ENCODE data around the gene RAB8A.

The RAB8A gene

DNA sequence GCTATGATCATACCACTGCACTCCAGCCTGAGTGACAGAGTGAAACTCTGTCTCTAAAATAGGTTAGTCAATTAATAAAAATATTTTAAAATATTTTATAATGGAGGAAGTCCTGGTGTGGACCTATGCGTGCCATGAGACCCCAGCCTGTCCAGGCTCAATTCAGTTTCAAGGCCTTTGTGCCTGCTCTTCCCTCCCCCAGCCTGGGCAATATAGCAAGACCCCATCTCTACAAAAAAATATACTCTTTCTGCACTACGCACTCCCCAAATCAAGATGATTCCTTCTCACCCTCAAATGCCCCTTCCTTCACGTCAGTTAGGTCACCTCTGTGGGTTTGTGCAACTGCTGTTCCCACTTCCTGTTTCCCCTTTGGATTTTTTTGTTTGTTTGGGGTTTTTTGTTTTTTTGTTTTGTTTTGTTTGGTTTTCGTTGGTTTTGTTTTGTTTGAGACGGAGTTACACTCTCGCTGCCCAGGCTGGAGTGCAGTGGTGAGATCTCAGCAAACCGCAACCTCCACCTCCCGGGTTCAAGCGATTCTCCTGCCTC lies 30.4 kb downstream of the RAB8A start:
- Histone ChIP-seq H3K27me3 (peaks cover 0 to 15% of the 10 kb centered on the region in 2 donors), H3K9me3 (no peaks in the 10 kb centered on the region), H3K4me1 (no peaks in the 10 kb centered on the region), H3K27ac (no peak overlapping the region), H3K4me3 (no peak overlapping the region), H3K36me3 (no peaks in the 10 kb centered on the region)
- DNase-seq: no peak
- intact Hi-C loops (cut with DNase I; ENCODE audit: low total_unique reads): no loop called here
- TF ChIP-seq, protein P1, sequence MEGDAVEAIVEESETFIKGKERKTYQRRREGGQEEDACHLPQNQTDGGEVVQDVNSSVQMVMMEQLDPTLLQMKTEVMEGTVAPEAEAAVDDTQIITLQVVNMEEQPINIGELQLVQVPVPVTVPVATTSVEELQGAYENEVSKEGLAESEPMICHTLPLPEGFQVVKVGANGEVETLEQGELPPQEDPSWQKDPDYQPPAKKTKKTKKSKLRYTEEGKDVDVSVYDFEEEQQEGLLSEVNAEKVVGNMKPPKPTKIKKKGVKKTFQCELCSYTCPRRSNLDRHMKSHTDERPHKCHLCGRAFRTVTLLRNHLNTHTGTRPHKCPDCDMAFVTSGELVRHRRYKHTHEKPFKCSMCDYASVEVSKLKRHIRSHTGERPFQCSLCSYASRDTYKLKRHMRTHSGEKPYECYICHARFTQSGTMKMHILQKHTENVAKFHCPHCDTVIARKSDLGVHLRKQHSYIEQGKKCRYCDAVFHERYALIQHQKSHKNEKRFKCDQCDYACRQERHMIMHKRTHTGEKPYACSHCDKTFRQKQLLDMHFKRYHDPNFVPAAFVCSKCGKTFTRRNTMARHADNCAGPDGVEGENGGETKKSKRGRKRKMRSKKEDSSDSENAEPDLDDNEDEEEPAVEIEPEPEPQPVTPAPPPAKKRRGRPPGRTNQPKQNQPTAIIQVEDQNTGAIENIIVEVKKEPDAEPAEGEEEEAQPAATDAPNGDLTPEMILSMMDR (IDR thresholded peaks at IDR 0.05): no peak

DNA sequence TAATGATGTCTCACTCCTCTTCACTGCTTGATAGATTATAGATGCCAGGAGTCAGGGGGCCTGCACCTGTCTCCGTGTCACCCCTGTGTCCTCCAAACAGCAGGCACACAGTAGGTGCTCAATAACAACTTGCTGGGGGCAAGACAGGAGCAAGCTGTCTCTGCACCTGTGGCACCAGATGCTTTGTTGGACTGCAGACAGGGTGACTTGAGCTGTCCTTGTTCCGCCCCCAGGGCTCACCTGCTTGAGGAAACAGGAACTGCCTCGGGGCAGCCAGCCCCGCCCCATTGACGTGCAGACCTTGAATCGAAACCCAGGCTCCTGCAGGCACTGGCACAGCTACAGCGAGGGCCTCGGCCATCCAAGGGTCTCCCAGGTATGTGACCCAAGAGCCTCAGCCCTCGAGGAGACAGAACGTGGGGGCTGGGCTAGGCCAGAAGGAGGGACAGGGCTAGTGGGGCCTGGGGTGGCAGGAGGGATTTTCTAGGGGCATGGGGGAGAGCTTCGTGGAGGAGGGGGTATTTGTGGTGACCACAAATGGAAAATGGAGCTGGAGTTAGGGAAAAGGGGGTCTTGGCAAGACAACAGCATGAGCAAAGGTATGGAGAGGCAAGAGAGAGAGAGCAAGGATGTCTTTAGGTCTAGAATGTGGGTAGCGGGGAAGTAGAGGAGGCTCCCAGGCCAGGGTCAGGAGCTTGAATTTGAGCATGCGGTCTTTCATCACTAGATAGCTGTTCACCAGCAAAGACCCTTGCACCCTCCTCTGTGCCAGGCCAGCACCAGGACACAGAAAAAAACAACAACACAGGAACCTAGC lies 31.9 kb downstream of the RAB8A start, which contains the start of gene HSH2D:
Gene HSH2D, plus strand, starts transcription at position 287 of the 817 bp plus-strand sequence. CDS start 5,066 bp downstream, outside the sequence.
- H3K9me3 ChIP-seq: no peaks in the 10 kb centered on the region
- H3K4me3 ChIP-seq: no peak within 1 kb of the TSS
- no peaks in the 10 kb centered on the region for H3K4me1 ChIP-seq
- H3K27me3 ChIP-seq: peaks cover 0 to 15% of the 10 kb centered on the region in 2 donors
- no peaks in the 10 kb centered on the region for H3K36me3 ChIP-seq
- no peak for DNase-seq
- TF ChIP-seq, protein P1 (IDR thresholded peaks at IDR 0.05): no peak
- H3K27ac ChIP-seq: no peak within 1 kb of the TSS
- intact Hi-C loops (cut with DNase I; ENCODE audit: low total_unique reads): no loop called here

DNA sequence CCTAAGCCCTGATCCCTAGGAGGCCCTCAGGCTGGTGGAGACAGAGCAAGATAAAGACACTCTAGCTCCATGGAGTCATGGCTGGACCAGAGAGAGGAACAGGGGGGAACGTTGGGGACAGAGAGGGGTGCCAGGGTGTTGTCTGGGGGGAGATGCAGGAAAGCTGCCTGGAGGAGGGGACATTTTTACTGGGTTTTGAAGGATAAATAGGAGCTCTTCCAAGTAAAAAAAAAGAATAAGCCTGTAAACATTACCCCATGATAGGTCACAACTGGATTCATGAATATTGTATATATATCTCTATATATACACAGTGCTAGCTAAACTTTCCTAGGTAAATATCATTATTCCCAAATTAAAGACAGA lies 32.5 kb downstream of the RAB8A start:
- no peak overlapping the region for H3K27ac ChIP-seq
- TF ChIP-seq, protein P1 (IDR thresholded peaks at IDR 0.05): no peak
- no peaks in the 10 kb centered on the region for H3K9me3 ChIP-seq
- DNase-seq: no peak
- no peaks in the 10 kb centered on the region for H3K4me1 ChIP-seq
- H3K27me3 ChIP-seq: peaks cover 0 to 15% of the 10 kb centered on the region in 2 donors
- H3K4me3 ChIP-seq: no peak overlapping the region
- no peaks in the 10 kb centered on the region for H3K36me3 ChIP-seq
- intact Hi-C loops (cut with DNase I; ENCODE audit: low total_unique reads): no loop called here

DNA sequence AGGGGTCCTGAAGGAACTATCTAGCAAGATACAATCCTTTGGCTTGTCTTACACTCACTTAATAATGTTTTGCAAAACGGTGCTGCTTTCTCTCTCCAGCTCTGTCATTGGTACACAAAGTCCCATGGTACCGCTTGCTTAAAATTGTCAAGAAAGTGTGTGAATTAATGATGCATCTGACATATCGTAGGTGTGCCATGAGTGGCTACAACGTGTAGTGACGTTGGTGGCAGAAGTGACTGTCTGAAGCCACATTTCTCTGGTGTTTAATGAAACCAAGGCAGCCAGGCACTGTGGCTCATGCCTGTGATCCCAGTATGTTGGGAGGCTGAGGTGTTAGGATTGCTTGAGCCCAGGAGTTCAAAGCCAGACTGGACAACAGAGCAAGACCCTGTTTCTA lies 34.4 kb downstream of the RAB8A start:
- no peak for DNase-seq
- intact Hi-C loops (cut with DNase I; ENCODE audit: low total_unique reads): no loop called here
- H3K9me3 ChIP-seq: no peaks in the 10 kb centered on the region
- peaks cover 0 to 15% of the 10 kb centered on the region in 2 donors for H3K27me3 ChIP-seq
- TF ChIP-seq, protein P1 (IDR thresholded peaks at IDR 0.05): no peak
- H3K4me3 ChIP-seq: no peak overlapping the region
- H3K36me3 ChIP-seq: no peaks in the 10 kb centered on the region
- no peak overlapping the region for H3K27ac ChIP-seq
- H3K4me1 ChIP-seq: no peaks in the 10 kb centered on the region

DNA sequence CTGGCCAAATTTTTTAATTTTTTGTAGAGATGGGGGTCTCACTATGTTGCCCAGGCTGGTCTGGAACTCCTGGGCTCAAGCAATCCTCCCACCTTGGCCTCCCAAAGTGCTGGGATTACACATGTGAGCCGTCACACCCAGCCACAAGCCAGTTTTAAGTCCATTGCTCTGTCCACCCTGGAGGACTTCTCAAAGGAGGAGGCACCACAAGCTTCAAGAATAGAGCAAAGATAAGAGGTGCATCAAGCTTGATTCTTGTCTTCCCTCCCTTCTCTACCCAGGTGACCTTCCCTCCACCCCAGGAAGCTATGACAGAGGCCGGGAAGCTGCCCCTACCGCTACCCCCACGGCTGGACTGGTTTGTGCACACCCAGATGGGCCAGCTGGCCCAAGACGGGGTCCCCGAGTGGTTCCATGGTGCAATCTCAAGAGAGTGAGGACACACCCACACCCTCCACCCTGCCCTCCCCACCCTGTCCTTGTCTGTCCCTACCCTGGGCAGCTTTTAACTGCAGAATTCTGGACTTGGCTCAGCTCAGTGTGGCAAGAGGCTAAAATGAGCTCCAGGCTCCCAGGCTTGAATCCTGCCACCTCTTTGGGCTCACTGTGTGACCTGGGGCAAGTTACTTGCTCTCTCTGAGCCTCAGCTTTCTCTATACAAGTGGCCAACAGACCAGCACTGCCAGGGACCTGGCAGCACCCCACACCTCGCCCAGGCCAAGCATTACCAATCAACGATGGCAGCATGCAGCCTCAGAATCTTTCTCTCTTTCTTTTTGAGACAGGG lies 36.9 kb downstream of the RAB8A start:
- no peak overlapping the region for H3K27ac ChIP-seq
- H3K4me3 ChIP-seq: no peak overlapping the region
- intact Hi-C loops (cut with DNase I; ENCODE audit: low total_unique reads): no loop called here
- peaks cover 0 to 10% of the 10 kb centered on the region in 2 donors for H3K27me3 ChIP-seq
- no peaks in the 10 kb centered on the region for H3K4me1 ChIP-seq
- H3K36me3 ChIP-seq: no peaks in the 10 kb centered on the region
- DNase-seq: no peak
- TF ChIP-seq, protein P1 (IDR thresholded peaks at IDR 0.05): no peak
- H3K9me3 ChIP-seq: no peaks in the 10 kb centered on the region
